Activated CD4-positive, CD25-positive, alpha-beta regulatory T cell (primary cell): Measurements from ENCODE around the gene ADSS2.
"Not testable (repeated sequence)": the region's sequence is repeated elsewhere in the genome, so short reads cannot be mapped to it uniquely, and the experiment has no call there.

Experiments
- DNase-seq, 4 experiments: peaks; one replicate each; lab custom pipeline; 2025; lab: John Stamatoyannopoulos, UW

Gene ADSS2

DNA sequence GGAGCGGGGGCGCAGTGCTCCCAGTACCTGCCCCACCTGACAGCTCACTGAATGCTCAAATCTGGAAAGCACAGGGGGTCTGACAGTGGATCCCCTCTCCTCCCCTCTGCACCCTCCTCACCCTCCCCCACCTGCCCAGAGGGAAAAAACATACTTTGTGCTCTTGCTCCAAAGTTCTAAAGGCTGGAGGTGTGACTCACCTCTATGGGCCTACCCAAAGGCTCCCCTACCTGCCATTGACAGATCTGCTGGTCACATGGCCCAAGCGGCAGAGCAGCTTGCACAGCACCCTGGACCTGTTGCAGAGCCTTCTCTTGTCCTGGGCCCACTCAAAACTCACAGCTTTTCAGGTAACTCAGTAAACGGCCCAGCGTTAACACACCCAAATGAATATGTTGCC is 55.7 kb downstream of the ADSS2 start:
- no peak for DNase-seq

GRCh38 chr1:244394826-244395765 is 56.6 kb downstream of the ADSS2 start:
- no peak for DNase-seq

GRCh38 chr1:244394346-244394745 is 57.4 kb downstream of the ADSS2 start:
- no peak for DNase-seq

- no peak for DNase-seq
Measured at GRCh38 chr1:244393604-244394176, 58.0 kb downstream of the ADSS2 start.

DNA sequence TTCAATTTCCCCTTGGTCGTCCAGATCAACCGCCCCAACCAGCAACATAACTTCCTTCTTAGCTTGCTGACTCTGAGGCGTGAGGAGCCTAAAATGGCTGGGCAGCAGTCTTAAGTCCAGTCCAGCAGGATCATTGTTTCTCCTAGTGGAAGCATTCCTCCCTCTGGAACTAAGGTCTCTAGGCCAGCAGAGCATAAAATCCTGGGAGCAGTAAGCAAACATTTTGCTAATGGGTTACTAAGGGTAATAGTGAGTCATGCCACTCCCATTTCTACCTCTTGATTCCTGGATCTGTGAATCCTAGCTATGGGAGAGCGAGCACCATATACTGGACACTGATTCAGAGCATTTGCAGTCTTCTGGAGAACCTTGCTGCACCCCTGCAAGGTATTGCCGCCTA is 59.9 kb downstream of the ADSS2 start:
- no peak for DNase-seq

DNA sequence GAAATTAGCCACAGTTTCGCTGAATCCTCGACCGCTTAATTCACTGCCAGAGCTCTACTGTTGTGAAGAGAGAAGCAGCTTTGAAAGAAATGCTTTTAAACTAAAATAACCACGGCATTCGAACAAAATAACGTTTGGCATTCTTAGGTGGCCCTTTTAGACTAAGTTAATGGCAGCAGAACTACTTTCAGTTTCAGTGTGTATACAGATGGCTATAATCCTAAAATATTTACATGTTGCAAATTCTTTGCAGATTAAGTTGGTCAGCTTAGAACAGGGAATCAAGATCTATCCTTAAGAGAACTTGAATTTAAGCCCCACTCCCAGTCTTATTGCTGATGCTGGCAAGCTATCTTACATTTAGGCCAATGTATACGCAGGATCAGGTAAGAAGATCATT is 62.7 kb downstream of the ADSS2 start:
- no peak for DNase-seq

DNA sequence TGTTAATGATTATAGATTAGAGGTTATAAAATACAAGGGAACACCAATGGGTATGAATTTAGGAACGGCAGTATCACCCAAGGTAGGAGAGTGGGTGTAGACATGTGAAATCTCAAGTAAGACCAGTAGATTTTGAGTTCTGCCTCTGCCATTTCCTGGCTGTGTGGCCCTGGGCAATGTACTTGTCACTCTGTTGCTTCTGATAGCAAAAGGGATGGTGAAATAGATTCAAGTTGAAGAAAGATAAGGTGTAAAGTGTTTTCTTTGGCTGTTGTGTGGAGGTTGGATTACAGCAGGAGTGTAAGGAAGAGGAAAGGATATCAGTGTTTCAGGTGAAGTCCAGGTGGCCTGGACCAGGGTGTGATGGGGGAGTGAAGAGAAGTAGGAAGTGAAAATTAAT is 64.3 kb downstream of the ADSS2 start:
- no peak for DNase-seq

- DNase-seq = no peak
Measured at GRCh38 chr1:244386595-244386994, 65.1 kb downstream of the ADSS2 start.

DNA sequence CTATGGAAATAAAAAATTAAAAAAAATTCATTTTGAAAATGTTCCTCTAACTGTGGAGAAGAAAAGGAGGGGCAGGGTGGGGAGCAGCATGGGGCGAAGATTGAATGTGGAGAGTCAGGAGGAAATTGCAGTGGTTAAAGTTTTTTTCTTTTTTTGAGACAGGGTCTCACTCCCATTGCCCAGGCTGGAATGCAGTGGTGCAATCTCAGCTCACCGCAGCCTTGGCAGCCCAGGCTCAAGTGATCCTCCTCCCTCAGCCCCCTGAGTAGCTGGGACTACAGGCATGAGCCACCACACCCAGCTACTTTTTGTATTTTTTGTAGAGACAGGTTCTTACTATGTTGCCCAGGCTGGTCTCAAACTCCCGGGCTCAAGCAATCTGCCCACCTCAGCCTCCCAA is 67.6 kb downstream of the ADSS2 start:
- no peak for DNase-seq

GRCh38 chr1:244383278-244383884 is 68.3 kb downstream of the ADSS2 start:
- DNase-seq = no peak

DNA sequence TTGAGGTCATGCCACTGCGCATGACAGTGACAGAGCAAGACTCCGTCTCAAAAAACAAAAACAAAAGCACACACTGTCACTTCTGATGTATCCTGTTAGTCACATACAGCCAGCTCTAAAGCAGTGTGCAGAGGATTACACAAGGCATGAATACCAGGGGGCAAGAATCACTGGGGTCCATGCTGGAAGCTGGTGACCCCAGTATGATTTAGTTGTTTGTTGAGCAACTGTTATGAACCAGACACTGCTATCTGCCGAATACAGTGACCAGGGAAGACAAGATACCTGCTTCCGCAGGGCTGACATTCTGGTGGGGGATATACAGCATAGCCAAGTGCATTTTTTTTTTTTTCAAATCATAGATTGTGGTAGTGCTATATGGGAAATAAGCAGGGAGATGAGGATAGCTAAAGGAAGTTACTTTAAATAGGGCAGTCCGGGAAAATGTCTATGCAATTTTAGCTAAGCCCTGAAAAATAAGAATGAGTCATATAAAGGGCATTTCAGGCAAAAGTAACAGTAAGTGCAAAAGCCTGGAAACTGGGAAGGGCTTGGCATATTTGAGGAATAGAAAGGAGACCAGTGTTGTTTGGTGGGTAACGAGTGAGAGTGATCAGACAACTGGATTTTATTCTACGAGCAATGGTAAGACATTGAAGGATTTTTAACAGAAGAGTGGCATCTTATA is 69.7 kb downstream of the ADSS2 start:
- no peak for DNase-seq

DNA sequence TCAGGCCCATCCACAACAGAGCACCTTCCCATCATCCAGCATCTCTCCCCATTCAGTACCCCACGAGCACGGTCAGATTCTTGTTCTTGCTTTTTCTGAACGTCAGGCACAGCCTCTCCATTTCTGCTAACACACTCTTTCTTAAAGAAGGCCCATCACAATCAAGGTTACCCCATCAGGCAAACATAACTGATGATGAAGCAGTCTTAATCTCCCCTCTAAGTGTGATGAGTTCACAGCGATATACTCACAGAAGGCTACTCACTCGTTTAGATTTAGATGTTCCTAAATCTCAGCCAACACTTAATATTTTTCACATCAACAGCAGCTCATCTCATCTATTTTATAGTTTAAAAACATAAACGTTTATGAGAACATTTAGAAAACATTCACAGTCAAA is 75.6 kb downstream of the ADSS2 start:
- no peak for DNase-seq

DNA sequence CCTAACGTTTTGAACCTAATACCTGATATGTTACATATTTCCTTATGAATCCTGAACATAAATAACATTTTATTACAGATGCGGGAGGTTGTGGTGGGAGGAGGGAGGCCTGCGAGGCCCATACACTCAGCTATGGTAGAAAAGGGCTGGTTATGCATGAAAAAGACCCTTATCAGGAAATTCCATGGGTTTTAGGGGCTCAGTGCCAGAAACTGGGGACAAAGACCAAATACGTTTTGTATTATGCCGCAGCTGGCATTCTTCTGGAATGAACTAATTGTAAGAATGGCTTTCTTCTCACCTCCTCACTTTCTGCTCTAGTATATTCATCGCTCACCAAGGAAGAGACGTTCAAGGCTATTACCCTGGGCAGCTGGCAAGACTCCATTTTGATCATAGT is 76.7 kb downstream of the ADSS2 start:
- DNase-seq = no peak

DNA sequence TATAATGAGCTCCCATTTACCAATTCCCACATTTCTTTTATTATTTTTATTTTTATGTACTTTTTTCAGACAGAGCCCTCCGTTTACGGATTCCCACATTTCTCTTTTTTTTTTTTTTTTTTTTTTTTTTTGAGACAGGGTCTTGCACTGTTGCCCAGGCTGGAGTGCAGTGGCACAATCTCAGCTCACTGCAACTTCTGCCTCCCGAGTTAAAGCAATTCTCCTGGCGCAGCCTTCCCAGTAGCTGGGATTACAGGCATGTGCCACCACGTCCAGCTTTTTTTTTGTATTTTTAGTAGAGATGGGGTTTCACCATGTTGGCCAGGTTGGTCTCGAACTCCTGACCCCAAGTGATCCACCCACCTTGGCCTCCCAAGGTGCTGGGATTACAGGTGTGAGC is 77.2 kb downstream of the ADSS2 start:
- not testable (repeated sequence) for DNase-seq

DNA sequence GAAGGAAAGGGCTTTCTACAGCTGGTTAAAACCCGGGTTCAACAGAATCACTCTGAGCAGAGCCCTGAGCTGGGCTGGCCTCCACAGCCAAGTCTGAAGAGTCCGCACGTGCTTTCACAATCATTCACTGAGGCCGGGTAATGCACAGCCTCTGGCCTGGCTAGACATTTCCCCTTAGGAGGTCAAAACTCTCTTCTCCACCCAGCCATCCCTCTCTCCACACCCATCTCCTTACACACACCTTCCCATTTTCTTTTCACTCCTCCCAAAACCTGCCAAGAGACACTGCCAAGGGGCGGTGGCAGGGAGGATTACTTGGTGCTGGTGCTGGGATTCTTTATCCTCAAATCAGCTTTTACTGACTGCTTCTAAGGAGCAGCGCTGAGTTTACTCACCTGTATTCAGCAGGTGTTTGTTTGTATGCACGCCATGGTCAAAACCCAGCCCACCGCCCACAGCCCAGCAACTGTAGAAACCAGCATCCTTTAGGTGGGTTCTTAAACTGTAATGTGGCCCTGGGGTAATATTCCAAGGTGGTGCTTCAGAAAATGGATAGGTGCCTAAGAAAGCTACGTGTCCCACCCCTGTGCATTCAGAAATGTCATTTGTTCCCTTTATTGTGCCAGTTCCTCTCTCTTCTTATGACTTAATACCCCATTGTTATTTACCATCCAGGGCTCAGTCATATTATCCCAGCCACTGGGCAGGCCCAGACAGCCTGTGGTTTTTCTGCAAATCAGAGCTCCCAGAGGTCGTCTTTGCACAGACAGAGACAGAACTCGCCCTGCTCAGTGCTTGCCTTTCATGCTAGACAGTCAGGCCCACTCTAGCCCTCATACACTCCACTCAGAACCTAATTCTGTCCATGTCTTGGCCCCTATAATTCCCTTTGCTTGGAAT is 80.2 kb downstream of the ADSS2 start:
- DNase-seq = no peak

DNA sequence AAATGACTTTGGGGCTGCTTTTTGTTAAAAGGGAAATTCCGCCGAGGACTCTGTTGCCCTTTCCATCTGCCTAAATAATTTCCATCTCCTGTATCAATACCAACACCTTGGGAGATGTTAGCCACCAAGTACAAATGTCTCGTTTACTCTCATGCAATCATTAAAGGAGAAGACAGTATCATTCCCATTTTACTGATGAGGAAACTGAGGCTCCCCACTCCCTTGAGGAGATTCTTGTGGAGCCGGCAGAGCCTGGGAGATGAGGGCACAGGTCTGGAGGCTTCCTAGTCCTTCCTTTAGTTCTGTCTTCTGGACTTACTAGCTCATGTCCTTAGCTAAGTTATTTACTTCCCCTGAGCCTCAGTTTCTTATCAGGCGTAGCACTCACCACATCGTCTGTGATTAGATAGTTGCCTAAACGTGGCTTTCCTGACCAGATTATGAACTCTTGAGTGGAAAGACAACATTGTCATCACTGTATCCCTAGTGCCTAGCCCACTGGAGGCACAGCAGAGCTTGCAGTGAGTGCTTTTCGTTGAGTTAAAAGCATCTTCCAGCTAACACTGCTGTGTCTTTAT is 81.6 kb downstream of the ADSS2 start:
- DNase-seq = no peak

DNA sequence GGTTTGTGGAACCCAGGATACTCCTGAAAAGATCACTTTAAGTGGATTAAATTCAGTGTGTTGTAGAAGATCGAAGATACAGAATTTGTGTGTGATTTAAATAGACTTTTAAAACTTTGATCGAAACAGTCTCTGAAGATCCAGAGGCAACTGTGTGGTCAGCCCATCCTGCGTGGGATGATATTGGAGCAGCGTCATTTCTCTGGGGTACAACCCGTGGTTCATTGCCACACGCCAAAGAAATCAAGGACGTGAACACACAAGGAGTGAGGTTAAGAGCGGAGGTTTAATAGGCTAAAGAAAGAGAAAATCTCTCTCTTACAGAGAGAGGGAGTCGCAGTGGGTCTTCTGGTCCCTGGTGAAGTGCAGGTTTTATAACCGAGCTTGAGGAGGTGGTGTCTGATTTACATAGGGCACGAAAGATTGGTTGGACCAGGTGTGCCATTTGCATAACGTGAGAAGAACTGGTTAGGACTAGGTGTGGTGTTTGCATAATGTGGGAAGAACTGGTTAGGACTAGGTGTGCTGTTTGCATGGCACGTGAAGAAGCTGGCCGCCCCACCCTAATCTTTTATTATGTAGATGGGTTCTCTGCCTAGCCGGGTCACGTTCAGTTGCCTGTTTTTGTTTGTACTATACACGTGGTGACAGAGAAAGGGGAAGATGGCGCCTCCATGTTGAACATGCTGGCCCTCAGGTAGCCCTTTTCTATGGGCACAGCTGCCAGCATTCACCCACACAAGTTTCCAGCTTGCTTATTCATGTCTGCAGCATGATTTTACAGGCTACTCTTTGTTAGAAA is 82.3 kb downstream of the ADSS2 start:
- DNase-seq = no peak

GRCh38 chr1:244368279-244368678 is 83.4 kb downstream of the ADSS2 start:
- no peak for DNase-seq

GRCh38 chr1:244367399-244368114 is 84.2 kb downstream of the ADSS2 start:
- DNase-seq = no peak

DNA sequence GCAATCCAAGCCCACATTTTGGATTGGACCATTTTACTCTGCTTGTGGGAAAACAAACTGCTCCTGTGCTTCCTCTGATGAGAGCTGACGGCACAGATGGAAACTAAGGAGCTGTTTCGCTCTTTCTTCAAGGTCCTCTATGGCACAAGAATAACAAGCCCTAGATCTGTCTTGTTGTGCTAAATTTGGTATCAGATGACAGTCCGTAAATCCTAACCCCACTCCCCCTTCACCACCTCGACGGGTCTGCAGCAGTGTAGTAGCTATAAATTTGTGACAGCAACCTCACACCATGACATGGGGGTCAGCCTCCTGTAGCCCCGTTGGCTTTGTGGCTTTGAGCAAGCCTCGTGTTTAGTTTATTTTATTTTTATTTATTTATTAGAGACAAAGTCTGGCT is 85.9 kb downstream of the ADSS2 start:
- no peak for DNase-seq
